ENCODE measurements around the gene TMTC1.

GRCh38 chr12:29543036-29543435 lies 240.7 kb downstream of the TMTC1 start:
- TF ChIP-seq CTCF (IDR thresholded peaks at IDR 0.05) (no peak), POLR2A (IDR thresholded peaks at IDR 0.05; ENCODE audit: low read depth) (no peak)
